H9 (cell line): ENCODE results near the gene ZNF582. TPM values are rescaled to one million over a fixed set of nuclear protein-coding genes. Genes with fewer than 3 reads are reported as not detected.
"Not testable (repeated sequence)": the region's sequence is repeated elsewhere in the genome, so short reads cannot be mapped to it uniquely, and the experiment has no call there.

Experiments
- DNase-seq: peaks from one replicate; pipeline ENCODE4 v3.0.0-alpha.2; 2017
- H2AFZ ChIP-seq: one replicate; pipeline ENCODE4 v1.6.1; 2013; ENCODE audit warnings: mild to moderate bottlenecking, low read length, control low read depth, moderate library complexity
- H2AK5ac ChIP-seq: 2 replicates; pipeline ENCODE4 v1.6.1; 2013; ENCODE audit warnings: low read length, control low read depth, mixed read lengths; ENCODE audit not compliant: insufficient read length
- H2BK120ac ChIP-seq: one replicate; pipeline ENCODE4 v1.6.1; 2013; ENCODE audit warnings: low read depth, mild to moderate bottlenecking, low read length, control low read depth, inconsistent platforms; ENCODE audit not compliant: poor library complexity, severe bottlenecking
- H2BK12ac ChIP-seq: 2 replicates; pipeline ENCODE4 v1.6.1; 2013; ENCODE audit warnings: low read length, control low read depth, mixed read lengths, low read depth; ENCODE audit not compliant: insufficient read length
- H2BK15ac ChIP-seq: 2 replicates; pipeline ENCODE4 v1.6.1; 2013; ENCODE audit warnings: low read depth, low read length, control low read depth
- H2BK20ac ChIP-seq: one replicate; pipeline ENCODE4 v1.6.1; 2013; ENCODE audit warnings: low read depth, mild to moderate bottlenecking, low read length, control low read depth, inconsistent platforms; ENCODE audit not compliant: poor library complexity, severe bottlenecking
- H2BK5ac ChIP-seq: 2 replicates; pipeline ENCODE4 v1.6.1; 2013; ENCODE audit warnings: low read length, control low read depth, mixed read lengths; ENCODE audit not compliant: insufficient read length
- H3K14ac ChIP-seq: 2 replicates; pipeline ENCODE4 v1.6.1; 2013; ENCODE audit warnings: low read length, control low read depth; ENCODE audit not compliant: insufficient read depth
- H3K18ac ChIP-seq: 2 replicates; pipeline ENCODE4 v1.6.1; 2013; ENCODE audit warnings: low read depth, mild to moderate bottlenecking, mixed read lengths, low read length, control low read depth; ENCODE audit not compliant: insufficient read length
- H3K23ac ChIP-seq: 2 replicates; pipeline ENCODE4 v1.6.1; 2013; ENCODE audit warnings: low read length, control low read depth, mixed read lengths, low read depth; ENCODE audit not compliant: insufficient read length
- H3K23me2 ChIP-seq: 2 replicates; pipeline ENCODE4 v1.6.1; 2013; ENCODE audit warnings: low read depth, mild to moderate bottlenecking, mixed read lengths, low read length, control low read depth; ENCODE audit not compliant: insufficient read length, poor library complexity, severe bottlenecking
- H3K27ac ChIP-seq: 2 replicates; pipeline ENCODE4 v1.5.1; 2013; ENCODE audit warnings: low read length, control low read depth, mixed read lengths, low read depth; ENCODE audit not compliant: insufficient read length
- H3K27me3 ChIP-seq: 2 replicates; pipeline ENCODE4 v1.6.1; 2013; ENCODE audit warnings: low read length, control low read depth, inconsistent platforms; ENCODE audit not compliant: insufficient read depth
- H3K4ac ChIP-seq: 2 replicates; pipeline ENCODE4 v1.6.1; 2013; ENCODE audit warnings: low read depth, mild to moderate bottlenecking, control low read depth, inconsistent platforms, low read length, moderate library complexity
- H3K4me1 ChIP-seq: 2 replicates; pipeline ENCODE4 v1.6.1; 2013; ENCODE audit warnings: low read length, control low read depth, inconsistent platforms; ENCODE audit not compliant: insufficient read depth
- H3K4me2 ChIP-seq: 2 replicates; pipeline ENCODE4 v1.6.1; 2013; ENCODE audit warnings: low read length, control low read depth, mixed read lengths; ENCODE audit not compliant: insufficient read length, insufficient read depth
- H3K56ac ChIP-seq: 2 replicates; pipeline ENCODE4 v1.6.1; 2013; ENCODE audit warnings: low read depth, mild to moderate bottlenecking, mixed read lengths, low read length, control low read depth; ENCODE audit not compliant: insufficient read length
- H3K79me1 ChIP-seq: 2 replicates; pipeline ENCODE4 v1.6.1; 2013; ENCODE audit warnings: low read depth, mild to moderate bottlenecking, moderate library complexity, low read length, control low read depth, inconsistent platforms; ENCODE audit not compliant: insufficient read depth, poor library complexity, severe bottlenecking
- H3K79me2 ChIP-seq: 2 replicates; pipeline ENCODE4 v1.6.1; 2013; ENCODE audit warnings: low read length, control low read depth, inconsistent platforms; ENCODE audit not compliant: insufficient read depth
- H3K9ac ChIP-seq: 2 replicates; pipeline ENCODE4 v1.6.1; 2013; ENCODE audit warnings: low read length, control low read depth, mixed read lengths; ENCODE audit not compliant: insufficient read length; ENCODE audit errors: extremely low read depth
- H3K9me3 ChIP-seq: one replicate; pipeline ENCODE4 v1.6.1; 2013; ENCODE audit warnings: low read depth, low read length, inconsistent platforms; ENCODE audit not compliant: control insufficient read depth
- H3T11ph ChIP-seq: one replicate; pipeline ENCODE4 v1.6.1; 2013; ENCODE audit warnings: mild to moderate bottlenecking, low read length, control low read depth, inconsistent platforms
- H4K20me1 ChIP-seq: one replicate; pipeline ENCODE4 v1.6.1; 2013; ENCODE audit not compliant: control insufficient read depth, insufficient read length, insufficient read depth
- H4K5ac ChIP-seq: 2 replicates; pipeline ENCODE4 v1.6.1; 2013; ENCODE audit warnings: low read depth, mild to moderate bottlenecking, mixed read lengths, low read length, control low read depth; ENCODE audit not compliant: insufficient read length
- H4K8ac ChIP-seq: replicated peaks from 2 replicates; pipeline ENCODE4 v1.6.1; 2013; ENCODE audit warnings: low read length, control low read depth, mixed read lengths, low read depth; ENCODE audit not compliant: insufficient read length
- H4K91ac ChIP-seq: 2 replicates; pipeline ENCODE4 v1.6.1; 2013; ENCODE audit warnings: low read depth, mild to moderate bottlenecking, moderate library complexity, mixed read lengths, low read length, control low read depth; ENCODE audit not compliant: insufficient read length
- H3K27ac Mint-ChIP-seq, 3 experiments: 2 replicates in 2 of 3; 3 replicates in 1 of 3; pipeline ENCODE4 v1.8.0; 2020 to 2021; ENCODE audit warnings: mixed read lengths in 3 of 3, mild to moderate bottlenecking in 1 of 3, moderate library complexity in 1 of 3
- H3K27me3 Mint-ChIP-seq: 2 replicates; pipeline ENCODE4 v1.8.0; 2021; ENCODE audit warnings: low read depth, mild to moderate bottlenecking, moderate library complexity, mixed read lengths
- H3K36me3 Mint-ChIP-seq, 3 experiments: 2 replicates in 2 of 3; 3 replicates in 1 of 3; pipeline ENCODE4 v1.8.0; 2020 to 2021; ENCODE audit warnings: low read depth in 3 of 3, mixed read lengths in 3 of 3; ENCODE audit not compliant: insufficient read depth in 1 of 3
- H3K4me1 Mint-ChIP-seq, 2 experiments: 2 replicates each; pipeline ENCODE4 v1.8.0; 2020; ENCODE audit warnings: mixed read lengths in 2 of 2
- H3K4me3 Mint-ChIP-seq, 2 experiments: 2 replicates in 1 of 2; 3 replicates in 1 of 2; pipeline ENCODE4 v1.8.0; 2020 to 2021; ENCODE audit warnings: mild to moderate bottlenecking in 2 of 2, mixed read lengths in 2 of 2, moderate library complexity in 1 of 2
- H3K9me3 Mint-ChIP-seq, 2 experiments: 2 replicates in 1 of 2; 3 replicates in 1 of 2; pipeline ENCODE4 v1.8.0; 2020; ENCODE audit warnings: mild to moderate bottlenecking in 2 of 2, mixed read lengths in 2 of 2, moderate library complexity in 1 of 2
- WGBS: extraction: QIAGEN DNeasy Blood & Tissue Kit; methylation state at CpG from one replicate; pipeline ENCODE4 v1.1.7; 2013; ENCODE audit warnings: missing lambda C conversion rate, low lambda C conversion rate, mixed read lengths; ENCODE audit not compliant: insufficient read length; ENCODE audit errors: extremely low coverage; 5-methylcytosine and 5-hydroxymethylcytosine counted together
- total RNA-seq: library from RNA; stranded (reverse); gene quantifications from 2 replicates; pipeline ENCODE4 v1.2.1, GENCODE V29; 2021

Gene ZNF582
- total RNA-seq, 1 experiment from 2014 or later = 4.4 TPM

DNA sequence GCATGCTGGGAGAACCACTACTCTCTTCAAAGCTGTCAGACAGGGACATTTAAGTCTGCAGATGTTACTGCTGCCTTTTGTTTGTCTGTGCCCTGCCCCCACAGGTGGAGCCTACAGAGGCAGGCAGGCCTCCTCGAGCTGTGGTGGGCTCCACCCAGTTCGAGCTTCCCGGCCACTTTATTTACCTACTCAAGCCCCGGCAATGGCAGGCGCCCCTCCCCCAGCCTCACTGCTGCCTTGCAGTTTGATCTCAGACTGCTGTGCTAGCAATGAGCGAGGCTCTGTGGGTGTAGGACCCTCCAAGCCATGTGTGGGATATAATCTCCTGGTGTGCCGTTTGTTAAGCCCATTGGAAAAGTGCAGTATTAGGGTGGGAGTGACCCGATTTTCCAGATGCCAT is 56.3 kb downstream of the ZNF582 start:
- H3K9ac ChIP-seq, DNase-seq, H2BK12ac ChIP-seq, H2AK5ac ChIP-seq, H4K20me1 ChIP-seq, H3K27me3 ChIP-seq, H3K79me2 ChIP-seq, H3K14ac ChIP-seq, H3T11ph ChIP-seq, H2AFZ ChIP-seq, H3K27me3 Mint-ChIP-seq, H3K27ac Mint-ChIP-seq, H3K4me3 Mint-ChIP-seq, H2BK120ac ChIP-seq, H4K91ac ChIP-seq, H3K4me2 ChIP-seq, H3K56ac ChIP-seq, H3K4me1 Mint-ChIP-seq, H3K4me1 ChIP-seq, H3K27ac ChIP-seq, H3K4ac ChIP-seq, H2BK15ac ChIP-seq, H4K8ac ChIP-seq, H3K23ac ChIP-seq, H2BK20ac ChIP-seq, H3K79me1 ChIP-seq, H3K18ac ChIP-seq, H4K5ac ChIP-seq, H2BK5ac ChIP-seq, H3K23me2 ChIP-seq: not testable (repeated sequence)
- H3K36me3 Mint-ChIP-seq = peaks cover 8 to 17% (median 11%) of the 10 kb centered on the region in 3 experiments; a peak in 6 of 7 replicates
- peaks cover 43% of the 10 kb centered on the region for H3K9me3 ChIP-seq
- peaks cover 69 to 79% of the 10 kb centered on the region in 2 experiments for H3K9me3 Mint-ChIP-seq
- no CpG with 5 or more reads among the region's 8 CpGs for WGBS

DNA sequence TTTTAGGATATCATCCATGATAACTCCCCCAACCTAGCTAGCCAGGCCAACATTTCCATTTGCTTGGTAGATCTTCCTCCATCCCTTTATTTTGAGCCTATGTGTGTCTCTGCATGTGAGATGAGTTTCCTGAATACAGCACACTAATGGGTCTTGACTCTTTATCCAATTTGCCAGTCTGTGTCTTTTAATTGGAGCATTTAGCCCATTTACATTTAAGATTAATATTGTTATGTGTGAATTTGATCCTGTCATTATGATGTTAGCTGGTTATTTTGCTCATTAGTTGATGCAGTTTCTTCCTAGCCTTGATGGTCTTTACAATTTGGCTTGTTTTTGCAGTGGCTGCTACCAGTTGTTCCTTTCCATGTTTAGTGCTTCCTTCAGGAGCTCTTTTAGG is 58.0 kb downstream of the ZNF582 start:
- not testable (repeated sequence) for H3K4me3 Mint-ChIP-seq, H3K79me2 ChIP-seq, H4K20me1 ChIP-seq, H2BK15ac ChIP-seq, H3K4me1 ChIP-seq, H3K27ac ChIP-seq, DNase-seq, H3K36me3 Mint-ChIP-seq, H3K27ac Mint-ChIP-seq, H3K79me1 ChIP-seq, H3K27me3 Mint-ChIP-seq, H2AFZ ChIP-seq, H3K18ac ChIP-seq, H4K91ac ChIP-seq, H3K23me2 ChIP-seq, H3K4me1 Mint-ChIP-seq, H3K23ac ChIP-seq, H2BK120ac ChIP-seq, H2BK12ac ChIP-seq, H3K14ac ChIP-seq, H2AK5ac ChIP-seq, H3T11ph ChIP-seq, H3K4me2 ChIP-seq, H2BK20ac ChIP-seq, H3K4ac ChIP-seq, H3K9ac ChIP-seq, H4K8ac ChIP-seq, H3K56ac ChIP-seq, H4K5ac ChIP-seq, H2BK5ac ChIP-seq, H3K27me3 ChIP-seq
- peaks cover 34% of the 10 kb centered on the region for H3K9me3 ChIP-seq
- H3K9me3 Mint-ChIP-seq = peaks cover 69 to 79% of the 10 kb centered on the region in 2 experiments
